ENCODE results near the gene GALNT6.

- TF ChIP-seq CTCF (IDR thresholded peaks at IDR 0.05) (no peak), POLR2A (IDR thresholded peaks at IDR 0.05) (no peak)
Observed at GRCh38 chr12:51383269-51383905, 7.8 kb downstream of the GALNT6 start.

All from thyroid gland (tissue), 4 donors.